NT2/D1 (cell line): ENCODE measurements around the gene NLE1.

ENCODE experiments used
- YY1 ChIP-seq: IDR thresholded peaks from 2 replicates; pipeline ENCODE4 v1.6.1; 2011; ENCODE audit not compliant: insufficient read length, insufficient read depth
- ZNF274 ChIP-seq: IDR thresholded peaks from 2 replicates; pipeline ENCODE4 v1.6.1; 2011; ENCODE audit warnings: mild to moderate bottlenecking, low read depth, low read length

DNA sequence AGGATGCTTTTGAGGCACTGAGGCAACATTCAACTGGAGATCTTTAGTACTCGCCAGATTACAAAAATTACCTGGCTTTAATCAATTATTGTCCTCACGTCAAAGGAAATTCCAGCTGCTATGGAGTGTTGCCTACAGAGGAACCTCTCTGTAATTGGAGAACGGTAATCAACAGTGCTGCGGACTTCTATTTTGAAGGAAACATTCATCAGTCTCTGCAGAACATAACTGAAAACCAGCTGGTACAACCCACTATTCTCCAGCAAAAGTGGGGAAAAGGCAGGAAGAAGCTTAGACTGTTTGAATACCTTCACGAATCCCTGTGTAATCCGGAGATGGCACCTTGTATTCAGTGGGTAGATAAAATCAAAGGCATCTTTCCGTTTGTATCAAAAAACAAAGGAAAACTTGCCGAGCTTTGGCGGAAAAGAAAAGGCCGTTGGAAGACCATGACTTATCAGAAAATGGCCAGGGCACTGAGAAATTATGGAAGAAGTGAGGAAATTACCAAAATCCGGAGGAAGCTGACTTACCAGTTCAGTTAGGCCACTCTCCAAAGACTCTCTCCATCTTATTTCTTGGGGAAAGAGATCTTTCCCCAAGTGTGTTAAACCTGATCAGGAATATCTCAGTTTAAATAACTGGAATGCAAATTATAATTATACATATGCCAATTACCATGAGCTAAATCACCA is 49.0 kb upstream of the NLE1 start:
- no peak for TF ChIP-seq ZNF274
- no peak for TF ChIP-seq YY1
